Measurements from ENCODE around the gene HOXC5. TPM values are rescaled to one million over a fixed set of nuclear protein-coding genes. Genes with fewer than 3 reads are reported as not detected.

Gene HOXC5
- polyA plus RNA-seq (2011; rRNA removed): 0.41 and 0.49 TPM in 2 replicates
- 0.83 and 1.1 TPM in 2 replicates for polyA plus RNA-seq (2012; cell fraction: cytosol; rRNA removed)
- 1.2 and 1.8 TPM in 2 replicates for polyA plus RNA-seq (2012; cell fraction: nucleus; rRNA removed)
- 0.64 to 1.1 TPM (median 0.98 TPM) in 3 replicates for polyA plus RNA-seq (2017; fragmentation: RNase III; extraction: RNeasy Plus Mini Kit Qiagen cat#74134 plus additional on column Dnase treatment)
- polyA minus RNA-seq (2011; rRNA and poly(A)+ RNA removed): 0.29 TPM in 1 of 2 replicates, not detected in the other

- POLR2A ChIA-PET: interaction anchor here (0.7 to 2.1 kb wide), 16 partner anchors 8 to 184 kb away, joined by 3 to 26 read pairs (median 5); partner anchors contain the start of genes HOXC4, HOXC8 and SMUG1
- WGBS (ENCODE audit: missing lambda C conversion rate): 2% methylated on average over 12 of the region's 12 CpGs
Observed at GRCh38 chr12:54032627-54033100, at the start of gene HOXC5. HOXC5 (plus strand) TSS chr12:54033050; CDS start chr12:54033123, 73 bp downstream.

GRCh38 chr12:53983568-53983949, 49.3 kb upstream of the HOXC5 start:
- H3K4me2 ChIP-seq: no peak overlapping the region
- FAIRE-seq (no peak), ATAC-seq (no peak), DNase-seq (ENCODE audit: low read depth in 1 of 2, low spot score in 1 of 2) (no peak)
- CTCF ChIA-PET: interaction anchor here (1.8 to 5.8 kb wide), 7 partner anchors 11 to 239 kb away, joined by 9 to 171 read pairs (median 23); partner anchors contain the start of genes HOXC11, HOXC8 and HOXC9
- TF ChIP-seq RARB (CRISPR knock-in tag; IDR thresholded peaks at IDR 0.05): no peak
- no peak for TF ChIP-seq NFE2L2 (conservative IDR thresholded peaks at IDR 0.05; ENCODE audit: low read length)
- no peak for TF ChIP-seq GATA3 (IDR thresholded peaks at IDR 0.05; ENCODE audit: borderline replicate concordance)
- no peak for TF ChIP-seq ESRRA (IDR thresholded peaks at IDR 0.05; ENCODE audit: borderline replicate concordance, low read length)
- no peak for TF ChIP-seq CHD4 (IDR thresholded peaks at IDR 0.05; ENCODE audit: borderline replicate concordance)
- TF ChIP-seq ZFP36 (IDR thresholded peaks at IDR 0.05; ENCODE audit: borderline replicate concordance, partially characterized antibody): no peak
- TF ChIP-seq CBX2 (IDR thresholded peaks at IDR 0.05; ENCODE audit: borderline replicate concordance, low read depth): no peak
- H3K4me3 ChIP-seq: no peak overlapping the region
- no peaks in the 10 kb centered on the region for H3K9me3 ChIP-seq
- H3K27ac ChIP-seq: no peak overlapping the region
- POLR2A ChIA-PET: no interaction called here
- 91% methylated on average over 17 of the region's 17 CpGs for WGBS (ENCODE audit: missing lambda C conversion rate)
- peaks cover 21% of the 10 kb centered on the region for H3K4me1 ChIP-seq

More at GRCh38 chr12:54032627-54033100, at the start of gene HOXC5:
- CTCF ChIA-PET: interaction anchor here (0.5 to 27.9 kb wide), 54 partner anchors 9 to 1924 kb away, joined by 3 to 476 read pairs (median 4); partner anchors contain the start of genes HOXC10, HOXC4, HOXC8 and HOXC9
- Histone ChIP-seq H3K4me1 (peaks cover 18% of the 10 kb centered on the region), H3K4me2 (peak within 1 kb of the TSS; percentile 89), H3K9me3 (no peaks in the 10 kb centered on the region), H3K27ac (peak within 1 kb of the TSS; percentile 76 to 93), H3K4me3 (peak within 1 kb of the TSS; percentile 56)
- TF ChIP-seq USF2 (IDR thresholded peaks at IDR 0.05): peak; percentile 93
- no peak for TF ChIP-seq TFCP2L1 (CRISPR knock-in tag; IDR thresholded peaks at IDR 0.05)
- no peak for TF ChIP-seq ZC3H11A (IDR thresholded peaks at IDR 0.05)
- TF ChIP-seq HOXB5 (CRISPR knock-in tag; IDR thresholded peaks at IDR 0.05): no peak
- TF ChIP-seq RFX5 (IDR thresholded peaks at IDR 0.05): no peak
- no peak for TF ChIP-seq ZFP36 (IDR thresholded peaks at IDR 0.05; ENCODE audit: borderline replicate concordance, partially characterized antibody)
- TF ChIP-seq MAX (IDR thresholded peaks at IDR 0.05): 0 out of 2 replicates have a peak, but pooled peaks have one; percentile 15
- peak; percentile 92 to 94 for TF ChIP-seq RAD21 (conservative IDR thresholded peaks at IDR 0.05 in 1 of 2, IDR thresholded peaks at IDR 0.05 in 1 of 2)
- no peak for TF ChIP-seq PHF8 (IDR thresholded peaks at IDR 0.05; ENCODE audit: borderline replicate concordance, low read depth)
- TF ChIP-seq KDM5A (IDR thresholded peaks at IDR 0.05): no peak
- no peak for TF ChIP-seq RNF2 (IDR thresholded peaks at IDR 0.05; ENCODE audit: borderline replicate concordance, low read depth)
- no peak for TF ChIP-seq GATA3 (IDR thresholded peaks at IDR 0.05; ENCODE audit: borderline replicate concordance)
- no peak for TF ChIP-seq NFE2L2 (conservative IDR thresholded peaks at IDR 0.05; ENCODE audit: low read length)
- peak; percentile 95 for TF ChIP-seq SMC3 (IDR thresholded peaks at IDR 0.05)
- peak; percentile 98 for TF ChIP-seq CTCF (IDR thresholded peaks at IDR 0.05)
- DNase-seq (ENCODE audit: low read depth in 1 of 2, low spot score in 1 of 2) (peak; percentile 87 to 92), FAIRE-seq (peak; percentile 82), ATAC-seq (peak; percentile 40 to 59)
